Colonic mucosa (tissue), 4 donors: ENCODE results near the gene MYL7. TPM values are rescaled to one million over a fixed set of nuclear protein-coding genes. Genes with fewer than 3 reads are reported as not detected.

Experiments
- DNase-seq: peaks from one replicate; pipeline ENCODE4 v3.0.0-alpha.2; 2020
- H3K27ac ChIP-seq: fragments of 200-600 bp; one replicate; pipeline ENCODE4 v1.8.0; 2021
- H3K27me3 ChIP-seq: fragments of 200-600 bp; one replicate; pipeline ENCODE4 v1.8.0; 2021
- H3K36me3 ChIP-seq: fragments of 200-600 bp; one replicate; pipeline ENCODE4 v1.8.0; 2021
- H3K4me1 ChIP-seq: fragments of 200-600 bp; one replicate; pipeline ENCODE4 v1.8.0; 2021; ENCODE audit warnings: mild to moderate bottlenecking
- H3K4me3 ChIP-seq: fragments of 200-600 bp; one replicate; pipeline ENCODE4 v1.8.0; 2021
- H3K9ac ChIP-seq, 2 donors: one replicate each; pipeline ENCODE4 v1.7.0; 2013; ENCODE audit warnings: control low read depth in 2 of 2, low read depth in 2 of 2, low read length in 2 of 2
- H3K9me3 ChIP-seq: fragments of 200-600 bp; one replicate; pipeline ENCODE4 v1.8.0; 2021
- CTCF ChIP-seq: fragments of 200-600 bp; IDR thresholded peaks from one replicate; pipeline ENCODE4 v1.8.0; 2022; ENCODE audit warnings: antibody characterized with exemption, mild to moderate bottlenecking
- intact Hi-C: fragments of 100-400 bp; cut with DNase I; formaldehyde crosslinking; loops from one replicate; pipeline ENCODE4 v1.14.1; 2022
- total RNA-seq, 2 donors: library from RNA; stranded (reverse); fragmentation: NEBNext Ultra II Directional in 1 of 2; extraction: Animal tissue kit (Norgen Biotek cat#: 25700) in 1 of 2; gene quantifications; one replicate each; pipeline ENCODE4 v1.2.1, GENCODE V29; 2021
- donor health status: healthy.
- donor health status: DM: no; HTN: no; CAD: no.
- donor health status: DM: no; HTN: no; CAD: no.

The MYL7 gene
- total RNA-seq, 2 donors from 2014 or later: 2.2 TPM; not detected in 1

DNA sequence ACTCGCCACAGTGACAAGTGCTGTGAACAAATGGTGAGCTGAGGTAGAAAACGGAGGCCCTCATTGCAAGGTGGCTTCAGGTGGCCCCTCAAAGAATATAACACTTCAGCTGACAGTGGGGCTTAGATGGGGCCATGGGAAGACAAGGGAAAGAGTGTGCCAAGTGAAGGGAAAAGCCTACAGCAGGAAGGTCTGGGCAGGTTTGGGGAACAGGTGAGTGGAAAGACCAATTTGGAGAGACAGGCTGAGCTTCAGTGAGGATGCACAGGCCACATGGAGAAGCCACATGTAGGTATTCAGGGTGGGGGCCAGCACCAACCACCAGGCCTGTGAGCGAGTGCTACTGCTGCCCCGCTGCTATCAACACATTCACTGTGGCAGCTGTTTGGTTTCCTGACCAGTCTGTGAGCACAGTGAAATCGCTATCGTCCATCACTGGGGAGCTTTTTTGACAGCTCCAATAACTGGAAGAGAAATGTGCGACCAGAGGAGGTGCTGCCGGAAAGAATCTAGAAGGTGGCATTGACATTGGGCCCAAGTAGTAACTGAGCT, 21.2 kb downstream of the MYL7 start:
- DNase-seq: no peak
- intact Hi-C loops: loop anchor here (5.0 kb wide), 1 partner anchor 38 kb away; the partner anchor contains the start of gene POLM
- no peak overlapping the region for H3K9ac ChIP-seq
- peaks cover 7% of the 10 kb centered on the region for H3K4me1 ChIP-seq
- H3K9me3 ChIP-seq: no peaks in the 10 kb centered on the region
- no peaks in the 10 kb centered on the region for H3K36me3 ChIP-seq
- no peak overlapping the region for H3K4me3 ChIP-seq
- no peaks in the 10 kb centered on the region for H3K27me3 ChIP-seq
- no peak for TF ChIP-seq CTCF
- H3K27ac ChIP-seq: no peak overlapping the region

GRCh38 chr7:44117801-44118429, 23.2 kb downstream of the MYL7 start:
- H3K4me1 ChIP-seq: peaks cover 6% of the 10 kb centered on the region
- H3K9ac ChIP-seq: no peak overlapping the region
- no peak overlapping the region for H3K4me3 ChIP-seq
- TF ChIP-seq CTCF: no peak
- intact Hi-C loops: no loop called here
- no peaks in the 10 kb centered on the region for H3K9me3 ChIP-seq
- H3K27ac ChIP-seq: no peak overlapping the region
- DNase-seq: no peak
- H3K27me3 ChIP-seq: no peaks in the 10 kb centered on the region
- no peaks in the 10 kb centered on the region for H3K36me3 ChIP-seq

- Histone ChIP-seq H3K36me3 (no peaks in the 10 kb centered on the region), H3K4me1 (no peaks in the 10 kb centered on the region), H3K9me3 (no peaks in the 10 kb centered on the region), H3K9ac (no peak overlapping the region), H3K4me3 (no peak overlapping the region), H3K27me3 (no peaks in the 10 kb centered on the region), H3K27ac (no peak overlapping the region)
- TF ChIP-seq CTCF: no peak
- DNase-seq: no peak
- intact Hi-C loops: no loop called here
These were observed 24.1 kb downstream of the MYL7 start for GRCh38 chr7:44116789-44117666.

DNA sequence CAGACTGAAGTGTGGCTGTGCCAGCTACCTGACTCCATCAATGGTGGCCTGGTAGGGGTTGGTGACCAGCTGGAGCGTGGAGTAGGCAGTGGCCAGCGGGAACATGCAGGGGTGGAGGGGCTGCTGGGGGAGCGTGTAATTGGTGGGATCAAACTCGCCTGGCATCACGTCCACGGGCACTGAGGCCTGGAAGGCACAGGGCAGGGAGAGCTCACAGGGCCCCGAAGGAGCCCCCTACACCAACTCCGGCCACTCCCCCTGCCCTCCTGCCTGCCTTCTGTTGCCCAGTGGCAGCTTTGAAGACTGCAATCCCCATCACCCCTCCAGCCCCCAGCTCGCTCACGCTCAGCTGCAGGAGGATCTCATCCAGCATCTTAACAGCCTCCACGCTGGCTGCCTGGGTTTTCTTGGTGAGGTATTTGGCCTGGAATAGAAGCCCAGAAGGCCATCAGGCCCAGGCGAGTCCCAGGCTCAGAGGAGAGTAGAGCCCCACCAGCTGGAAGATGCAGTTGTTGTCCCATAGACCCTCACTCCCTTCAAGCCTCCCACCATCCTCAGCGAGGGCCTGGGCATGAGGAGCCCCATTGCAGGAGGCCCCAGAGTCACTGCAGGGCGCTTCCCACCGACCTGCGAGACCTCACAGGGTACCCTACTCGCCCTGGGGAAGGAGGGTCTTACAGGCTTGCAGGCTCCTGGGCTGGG, 24.9 kb downstream of the MYL7 start:
- no peak for TF ChIP-seq CTCF
- Histone ChIP-seq H3K36me3 (no peaks in the 10 kb centered on the region), H3K4me3 (no peak overlapping the region), H3K4me1 (no peaks in the 10 kb centered on the region), H3K9me3 (no peaks in the 10 kb centered on the region), H3K27me3 (no peaks in the 10 kb centered on the region), H3K9ac (no peak overlapping the region), H3K27ac (no peak overlapping the region)
- intact Hi-C loops: no loop called here
- no peak for DNase-seq

DNA sequence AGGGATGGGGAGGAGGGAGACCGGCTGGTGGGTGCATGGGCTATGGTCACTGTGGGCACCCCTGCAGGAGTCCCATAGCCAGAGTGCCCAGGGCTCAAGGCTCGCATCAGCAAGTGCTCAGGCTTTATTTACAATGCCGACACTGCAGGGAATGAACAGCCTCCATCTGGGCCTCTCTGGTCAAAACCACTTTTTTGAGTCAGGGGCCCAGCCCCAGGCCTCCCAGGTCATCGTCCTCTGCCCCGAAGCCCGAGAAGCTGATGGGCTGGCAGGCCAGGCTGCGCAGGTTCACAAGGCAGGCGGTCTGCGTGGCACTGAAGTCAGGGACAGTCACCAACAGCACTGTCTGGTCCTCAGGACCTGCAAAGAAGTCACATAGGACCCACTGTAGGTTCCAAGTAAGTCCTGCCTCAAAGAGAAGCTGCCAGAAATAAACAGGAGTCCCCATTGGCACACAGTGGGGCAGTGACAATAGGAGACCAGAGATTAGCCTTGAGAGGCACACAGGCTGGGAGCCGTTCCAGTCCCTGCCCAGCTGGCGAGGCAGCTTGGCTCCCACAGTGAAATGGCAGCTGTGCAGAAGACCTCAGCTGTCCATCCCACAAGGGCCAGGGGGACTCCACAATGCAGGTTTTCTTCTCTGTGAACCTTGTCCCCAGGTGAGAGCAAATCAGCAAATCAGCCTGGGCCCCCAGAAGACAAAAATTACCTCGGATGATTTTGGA, 26.4 kb downstream of the MYL7 start:
- H3K4me1 ChIP-seq: no peaks in the 10 kb centered on the region
- H3K4me3 ChIP-seq: no peak overlapping the region
- TF ChIP-seq CTCF: no peak
- DNase-seq: no peak
- no peak overlapping the region for H3K27ac ChIP-seq
- H3K9me3 ChIP-seq: no peaks in the 10 kb centered on the region
- H3K36me3 ChIP-seq: no peaks in the 10 kb centered on the region
- no peak overlapping the region for H3K9ac ChIP-seq
- H3K27me3 ChIP-seq: no peaks in the 10 kb centered on the region
- intact Hi-C loops: no loop called here
